GM03348 (cell line): ENCODE measurements around the gene HSF2BP.
A peak's percentile ranks its signal among the peaks of the same experiment; 100 is the strongest.
"Not testable (repeated sequence)": the region's sequence is repeated elsewhere in the genome, so short reads cannot be mapped to it uniquely, and the experiment has no call there.

Experiments
- DNase-seq: peaks from one replicate; pipeline ENCODE4 v3.0.0; 2012; ENCODE audit warnings: low spot score

The HSF2BP gene

DNA sequence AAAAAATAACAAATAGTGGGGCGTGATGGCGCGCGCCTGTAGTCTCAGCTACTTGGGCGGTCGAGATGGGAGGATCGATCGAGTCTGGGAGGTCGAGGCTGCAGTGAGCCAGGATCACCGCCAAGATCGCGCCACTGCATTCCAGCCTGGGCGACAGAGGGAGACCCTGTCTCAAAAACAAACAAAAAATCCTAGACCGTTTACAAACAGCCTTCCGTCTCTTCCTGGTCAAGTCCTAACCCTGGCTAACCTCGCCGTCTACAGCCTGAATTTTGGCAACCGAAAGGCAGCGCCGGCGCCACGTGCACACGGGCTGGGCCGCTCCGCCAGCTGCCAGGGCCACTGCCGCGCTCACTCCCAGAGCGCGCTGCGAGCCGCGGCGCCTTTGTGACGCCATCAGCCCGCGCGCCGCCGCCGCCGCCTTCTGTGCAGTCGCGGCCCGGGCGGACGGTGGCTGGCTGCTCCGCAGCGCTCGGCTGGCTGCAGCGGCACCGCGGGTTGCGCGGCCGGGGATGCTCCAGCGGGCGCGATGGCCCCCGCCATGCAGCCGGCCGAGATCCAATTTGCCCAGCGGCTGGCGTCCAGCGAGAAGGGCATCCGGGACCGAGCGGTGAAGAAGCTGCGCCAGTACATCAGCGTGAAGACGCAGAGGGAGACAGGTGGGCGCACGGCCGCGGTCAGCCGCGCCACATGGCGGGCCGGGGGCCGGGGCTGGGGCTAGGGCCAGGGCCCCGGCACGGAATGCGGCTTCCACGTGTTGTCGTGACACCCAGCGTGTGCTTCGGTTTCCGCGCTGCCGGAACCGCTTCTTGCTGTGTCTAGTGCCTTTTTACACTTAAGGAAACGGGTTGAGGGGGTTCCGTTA is at the start of gene HSF2BP, which contains the start of gene RRP1B:
Gene HSF2BP (minus strand): TSS at position 353 of the 865 bp plus-strand sequence. CDS start 1,392 bp downstream, outside the sequence.
Gene RRP1B (plus strand): TSS at position 425 of the 865 bp plus-strand sequence. CDS start 105 bp downstream, at position 530.
- peak; percentile 96 for DNase-seq

DNA sequence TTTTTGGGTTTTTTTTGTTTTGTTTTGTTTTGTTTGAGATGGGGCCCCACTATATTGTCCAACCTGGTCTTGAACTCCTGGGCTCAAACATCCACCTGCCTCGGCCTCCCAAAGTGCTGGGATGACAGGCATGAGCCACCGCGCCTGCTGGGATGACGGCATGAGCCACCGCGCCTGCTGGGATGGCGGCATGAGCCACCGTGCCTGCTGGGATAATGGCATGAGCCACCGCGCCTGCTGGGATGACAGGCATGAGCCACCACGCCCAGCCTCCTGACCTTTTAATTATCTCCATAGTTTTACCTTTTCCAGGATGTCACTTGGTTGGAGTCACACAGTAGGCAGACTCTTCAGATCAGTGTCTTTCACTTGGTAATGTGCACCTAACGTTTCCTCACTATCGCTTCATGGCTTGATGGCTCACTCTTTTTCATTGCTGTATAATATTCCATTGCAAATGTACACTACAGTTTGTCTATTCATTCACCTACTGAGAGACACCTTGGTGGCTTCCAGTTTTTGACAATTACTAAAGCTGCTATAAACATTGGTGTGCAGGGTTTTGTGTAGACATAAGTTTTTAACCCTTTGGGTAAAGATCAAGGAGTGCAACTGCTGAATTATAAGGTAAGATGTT is 49.6 kb upstream of the HSF2BP start:
- no peak for DNase-seq

DNA sequence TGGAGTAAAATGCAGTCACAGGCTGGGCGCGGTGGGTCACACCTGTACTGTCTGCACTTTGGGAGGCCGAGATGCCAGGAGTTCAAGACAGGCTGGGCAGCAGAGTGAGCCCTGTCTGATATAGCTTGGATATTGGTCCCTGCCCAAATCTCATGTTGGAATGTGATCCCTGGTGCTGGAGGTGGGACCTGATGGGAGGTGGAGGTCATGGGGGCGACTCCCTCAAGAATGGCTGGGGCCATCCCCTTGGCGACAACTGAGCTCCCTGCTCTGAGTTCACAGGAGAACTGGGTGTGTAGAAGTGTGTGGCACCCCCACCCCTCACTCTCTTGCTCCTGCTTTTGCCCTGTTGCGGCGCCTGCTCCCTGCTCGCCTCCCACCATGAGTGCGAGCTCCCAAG is 48.2 kb upstream of the HSF2BP start:
- no peak for DNase-seq

DNA sequence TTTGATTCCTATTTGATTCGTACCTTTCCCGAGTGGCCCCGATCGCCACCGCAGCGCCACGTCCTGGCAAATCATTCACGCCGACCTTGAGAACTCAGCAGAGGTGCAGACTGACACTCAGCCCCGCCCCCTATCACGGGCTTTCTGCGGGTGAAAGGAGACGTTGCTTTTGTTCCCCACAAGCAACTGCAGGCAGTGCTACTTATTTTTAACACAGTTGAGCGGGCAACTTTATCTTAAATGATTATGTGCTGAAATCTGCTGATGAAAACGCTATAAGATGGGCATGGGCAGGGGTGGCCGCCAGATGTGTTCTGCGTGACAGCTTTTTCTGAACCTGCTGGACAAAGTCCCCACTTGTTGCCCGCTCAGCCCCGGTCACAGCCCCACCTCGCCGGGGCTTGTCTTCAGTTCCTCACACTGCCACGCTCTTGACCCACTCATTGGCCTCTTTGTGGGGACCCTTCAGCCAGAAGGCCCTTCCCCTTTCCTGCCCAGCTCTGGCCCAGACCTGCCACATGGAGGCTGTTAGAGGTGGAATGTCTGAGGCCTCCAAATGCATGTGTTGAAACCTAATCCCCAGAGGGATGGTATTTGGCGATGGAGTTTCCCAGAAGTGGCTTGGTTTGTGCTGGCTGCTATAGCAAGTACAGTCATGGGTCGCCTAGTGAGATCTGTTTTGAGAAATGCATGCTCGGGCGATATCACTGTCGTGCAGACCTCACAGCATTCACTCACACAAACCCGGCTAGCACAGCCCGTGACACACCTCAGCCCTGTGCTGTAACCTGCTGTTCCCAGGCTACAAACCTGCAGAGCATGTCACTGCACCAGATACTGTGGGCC is 44.0 kb upstream of the HSF2BP start:
- peak; percentile 72 for DNase-seq

DNA sequence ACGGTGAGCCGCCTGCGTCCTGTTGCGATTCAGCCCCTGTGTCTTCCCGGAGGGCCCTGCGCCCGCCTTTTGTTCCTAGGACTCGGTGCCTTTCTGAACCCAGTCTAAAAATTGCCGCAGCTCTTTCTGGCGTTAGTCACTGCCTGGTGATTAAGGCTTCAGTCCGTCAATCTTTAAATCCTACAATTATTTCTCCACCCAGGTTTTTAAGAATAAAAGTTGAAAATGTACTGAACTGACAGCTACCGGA is 43.4 kb upstream of the HSF2BP start:
- peak; percentile 53 for DNase-seq

DNA sequence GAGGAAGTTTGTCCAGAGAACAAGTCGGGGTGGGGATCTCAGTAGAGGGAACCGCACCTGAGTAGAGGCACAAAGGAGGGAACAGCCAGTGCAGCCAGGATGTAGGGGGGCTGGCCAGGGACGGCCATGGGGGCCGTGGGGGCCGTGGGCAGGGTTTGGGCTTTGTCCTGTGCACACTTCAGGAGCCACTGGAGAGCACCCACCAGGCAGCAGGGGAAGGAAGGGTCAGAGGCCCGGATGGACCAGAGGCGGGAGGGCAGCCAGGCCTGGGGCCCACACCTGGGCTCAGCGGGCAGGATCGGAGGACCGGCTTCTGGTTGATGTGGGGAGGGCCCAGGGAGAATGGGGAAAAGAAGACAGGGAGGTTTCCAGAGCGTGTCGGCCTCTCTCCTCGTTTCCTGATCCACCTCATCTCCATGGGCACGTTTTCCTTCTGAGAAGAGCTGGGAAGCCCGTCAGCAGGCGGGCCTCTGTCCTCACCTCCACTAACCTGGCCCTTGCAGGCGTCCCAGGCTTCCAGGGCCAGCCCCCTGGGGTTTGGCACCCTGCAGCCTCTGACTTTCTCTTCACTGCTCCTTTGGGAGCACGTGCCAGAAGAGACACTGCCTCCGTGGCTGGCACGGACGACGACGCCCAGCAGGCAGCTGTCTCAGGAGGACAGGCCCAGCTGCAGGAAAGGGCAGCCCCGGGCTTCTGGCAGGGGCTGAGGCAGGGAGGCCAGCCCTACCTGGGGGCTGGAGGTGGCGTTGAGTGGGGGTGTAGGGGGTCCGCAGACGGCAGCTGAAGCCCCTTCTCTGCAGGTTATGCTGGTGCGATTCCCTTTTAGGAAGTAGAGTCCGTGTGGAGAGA is 42.9 kb upstream of the HSF2BP start:
- DNase-seq: no peak

DNA sequence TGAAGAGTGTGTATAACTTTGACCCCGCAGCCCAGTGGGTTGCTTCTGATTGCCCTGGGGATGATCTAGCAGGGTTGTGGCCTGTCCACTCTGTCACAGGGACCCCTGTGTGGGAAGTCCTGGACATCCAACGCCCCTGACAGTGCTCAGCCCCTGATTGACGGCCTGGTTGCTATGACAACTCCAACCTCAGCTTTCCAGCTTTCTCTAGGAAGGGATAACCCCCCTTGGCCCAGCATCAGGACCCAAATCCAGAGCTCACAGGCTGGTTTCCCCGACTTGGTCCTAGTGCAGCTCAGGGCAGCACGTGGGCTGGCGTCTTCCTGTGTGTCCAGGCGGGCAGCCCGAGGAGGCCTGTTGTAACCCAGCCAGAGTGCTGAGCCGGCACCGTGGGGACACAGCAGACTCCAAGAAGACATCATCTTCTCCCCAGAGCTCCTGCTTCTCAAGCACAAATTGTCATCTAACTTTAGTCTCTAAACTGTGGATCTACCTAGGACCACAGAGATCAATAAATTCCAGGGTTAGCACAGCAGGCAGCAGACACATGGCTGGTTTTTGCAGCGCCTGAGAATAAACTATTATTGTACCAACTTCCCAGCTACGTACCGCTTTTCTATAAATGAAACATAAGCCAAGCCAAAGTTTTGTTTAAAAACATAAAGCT is 40.8 kb upstream of the HSF2BP start:
- no peak for DNase-seq

DNA sequence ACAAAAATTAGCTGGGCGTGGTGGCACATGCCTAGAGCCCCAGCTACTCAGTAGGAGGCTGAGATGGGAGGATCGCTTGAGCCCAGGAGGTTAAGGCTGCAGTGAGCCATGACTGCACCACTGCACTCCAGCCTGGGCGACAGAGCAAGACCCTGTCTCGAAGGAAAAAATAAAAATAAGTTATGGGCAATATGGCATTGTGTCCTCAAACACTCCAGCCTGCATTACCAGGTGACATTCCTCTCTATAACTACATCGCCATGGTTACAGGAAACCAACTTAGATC is 40.1 kb upstream of the HSF2BP start:
- DNase-seq: not testable (repeated sequence)

DNA sequence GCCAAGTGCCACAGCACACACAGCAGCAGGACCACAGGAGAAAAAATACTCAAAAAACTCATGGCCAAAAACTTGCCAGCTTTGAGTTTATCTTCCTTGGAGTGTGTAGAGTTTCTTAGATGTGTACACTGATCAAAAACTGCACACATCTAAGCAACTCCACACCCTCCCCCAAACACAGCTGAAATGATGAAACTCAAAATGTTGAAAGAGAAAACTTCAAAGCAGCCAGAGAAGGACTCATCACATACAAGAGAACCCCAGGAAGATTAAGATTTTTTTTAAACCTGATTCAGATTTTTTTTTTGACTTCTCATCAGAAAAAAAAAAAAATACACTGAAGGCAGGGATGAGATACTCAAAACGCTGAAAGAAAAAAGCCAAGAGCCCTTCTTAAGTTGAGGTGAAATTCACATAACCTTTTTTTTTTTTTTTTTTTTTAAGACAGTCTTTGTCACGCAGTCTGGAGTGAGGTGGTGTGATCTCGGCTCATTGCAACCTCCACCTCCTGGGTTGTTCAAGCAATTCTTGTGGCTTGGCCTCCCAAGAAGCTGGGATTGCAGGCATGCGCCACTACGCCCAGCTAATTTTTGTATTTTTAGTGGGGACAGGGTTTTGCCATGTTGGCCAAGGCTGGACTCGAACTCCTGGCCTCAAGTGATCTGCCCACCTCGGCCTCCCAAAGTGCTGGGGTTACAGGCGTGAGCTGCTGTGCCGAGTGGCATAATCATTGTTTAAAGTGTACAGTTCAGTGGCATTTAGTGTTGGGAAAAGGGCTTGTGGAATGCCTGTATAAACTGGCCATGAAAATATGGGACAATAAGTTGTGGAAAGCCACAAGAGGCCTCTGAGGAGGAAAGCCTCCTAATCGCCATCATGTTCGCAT is 38.7 kb upstream of the HSF2BP start:
- no peak for DNase-seq

DNA sequence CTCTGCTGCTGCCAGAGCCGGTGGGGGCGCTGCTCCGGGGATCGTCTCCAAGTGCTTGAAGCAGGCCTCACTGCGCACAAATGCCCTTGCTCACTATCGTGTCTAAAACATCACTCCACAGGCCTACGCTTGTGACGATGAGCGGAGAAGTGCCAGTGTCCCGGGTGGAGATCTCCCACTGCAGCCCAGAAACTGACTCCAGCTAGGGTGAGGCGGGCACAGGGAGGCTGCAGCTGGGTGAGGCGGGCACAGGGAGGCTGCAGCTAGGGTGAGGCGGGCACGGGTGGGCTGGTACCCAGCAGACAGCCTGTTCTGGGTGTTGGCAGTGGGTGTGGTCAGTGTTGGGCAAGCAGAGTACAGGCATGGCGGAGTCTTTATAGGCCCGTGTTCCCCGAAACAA is 36.9 kb upstream of the HSF2BP start:
- DNase-seq: no peak

DNA sequence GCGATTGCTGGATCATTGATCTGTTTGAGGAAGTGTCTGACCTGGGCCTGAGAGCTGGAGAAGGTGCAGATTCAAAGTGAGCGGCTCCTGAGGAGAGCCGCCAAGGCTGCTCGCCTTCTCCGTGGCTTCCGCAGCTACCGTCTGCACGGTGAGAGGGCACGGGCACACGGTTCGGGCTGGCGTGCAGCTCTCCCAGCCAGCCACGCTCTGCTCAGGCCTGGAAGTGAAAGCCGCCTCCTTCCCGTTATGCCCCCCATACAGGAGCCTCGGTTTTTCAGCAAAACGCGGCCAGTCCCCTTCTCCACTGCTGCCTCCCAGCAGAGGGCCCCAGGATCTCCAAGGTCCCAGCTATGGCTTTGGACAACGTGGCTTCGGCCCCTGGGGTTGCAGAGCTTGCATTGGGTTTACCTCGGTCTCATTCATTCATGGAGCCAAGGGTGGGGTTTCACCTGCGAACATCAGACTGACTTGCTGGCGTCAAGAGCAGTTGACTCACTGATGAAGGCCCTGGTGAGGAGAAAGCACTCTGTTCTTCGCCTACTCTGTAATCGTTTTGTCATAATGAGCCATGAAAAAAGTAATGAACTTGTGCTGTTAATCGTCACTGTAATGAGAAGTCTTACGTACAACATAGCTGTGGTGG is 35.3 kb upstream of the HSF2BP start:
- DNase-seq: no peak

DNA sequence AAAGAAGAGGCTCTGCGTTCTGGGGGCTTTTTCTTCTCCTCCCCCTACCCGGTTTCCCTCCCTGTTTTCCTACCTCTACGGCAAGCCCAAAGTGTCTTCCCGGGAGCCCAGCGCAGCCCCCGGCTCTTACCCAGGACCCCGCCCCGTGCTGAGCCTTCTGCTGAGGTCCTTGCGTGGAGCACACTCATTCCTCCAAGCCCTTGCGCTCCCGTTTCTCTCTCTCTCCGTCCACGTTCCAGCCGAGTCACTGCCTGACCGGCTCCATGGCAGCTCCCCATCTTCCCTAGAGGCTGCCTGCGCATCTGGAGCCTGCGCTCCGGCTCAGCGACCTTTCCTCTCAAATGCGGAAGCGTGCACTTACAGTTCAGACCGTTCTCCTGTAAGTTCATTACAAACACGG is 34.7 kb upstream of the HSF2BP start:
- no peak for DNase-seq

DNA sequence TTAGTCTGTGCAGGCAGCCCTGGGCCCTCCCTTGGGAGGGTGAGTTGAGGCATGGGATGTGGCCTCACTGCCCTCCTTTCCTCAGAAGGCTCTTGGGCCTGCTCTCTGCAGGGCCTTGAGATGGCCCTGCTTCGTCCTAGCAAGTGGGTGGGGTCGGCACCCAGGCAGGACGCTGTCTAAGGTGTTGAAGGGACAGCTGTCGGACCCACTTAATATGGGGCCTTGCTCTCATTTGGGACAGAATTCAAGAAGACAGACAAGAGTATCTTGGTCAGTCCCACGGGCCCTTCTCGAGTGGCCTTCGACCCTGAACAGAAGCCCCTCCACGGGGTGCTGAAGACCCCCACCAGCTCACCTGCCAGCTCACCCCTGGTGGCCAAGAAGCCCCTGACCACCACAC is 33.7 kb upstream of the HSF2BP start:
- no peak for DNase-seq

DNA sequence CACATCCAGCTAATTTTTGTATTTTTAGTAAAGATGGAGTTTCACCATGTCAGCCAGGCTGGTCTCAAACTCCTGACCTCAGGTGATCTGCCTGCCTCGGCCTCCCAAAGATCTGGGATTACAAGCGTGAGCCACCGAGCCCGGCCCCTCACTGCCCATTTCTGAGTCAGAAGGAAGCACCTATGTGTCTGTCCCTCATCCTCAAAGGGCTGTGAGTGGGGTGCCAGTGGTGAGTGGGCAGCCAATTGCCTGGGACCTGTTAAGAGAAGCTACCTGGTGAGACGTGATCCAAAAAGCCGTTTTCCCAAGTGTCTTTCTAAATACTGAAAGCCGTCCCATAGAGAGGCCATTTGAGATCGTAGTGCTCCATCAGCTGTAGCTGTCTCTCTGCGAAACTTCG is 32.5 kb upstream of the HSF2BP start:
- no peak for DNase-seq

DNA sequence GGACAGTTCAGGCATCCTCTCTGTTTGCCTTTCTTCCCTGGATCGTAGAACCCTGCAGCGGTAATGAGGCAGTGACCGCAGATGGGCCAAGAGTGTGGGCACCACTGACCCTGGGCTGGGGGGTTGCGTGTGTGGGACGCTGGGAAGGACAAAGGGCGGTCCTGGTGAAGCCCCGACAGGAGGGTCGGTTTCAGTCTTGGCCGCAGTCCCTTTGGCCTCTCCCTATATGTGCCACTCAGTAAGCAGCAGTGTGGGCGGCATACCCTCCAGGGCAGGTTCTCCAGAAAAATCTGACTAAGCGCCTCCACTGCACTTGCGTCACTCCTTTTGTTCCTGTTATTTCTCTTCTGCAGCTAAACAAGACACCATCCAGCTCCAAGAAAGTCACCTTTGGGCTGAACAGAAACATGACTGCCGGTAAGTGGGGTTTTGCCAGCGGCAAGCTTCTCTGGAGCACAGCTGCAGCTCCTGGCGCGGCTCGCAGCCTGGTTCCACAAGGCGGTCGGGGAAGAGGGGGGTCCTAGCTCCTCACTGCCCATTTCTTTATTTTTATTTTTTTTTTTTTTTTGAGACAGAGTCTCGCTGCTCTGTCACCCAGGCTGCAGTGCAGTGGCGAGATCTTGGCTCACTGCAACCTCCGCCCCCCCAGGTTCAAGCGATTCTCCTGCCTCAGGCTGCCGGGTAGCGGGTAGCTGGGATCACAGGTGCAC is 32.0 kb upstream of the HSF2BP start:
- DNase-seq: no peak

DNA sequence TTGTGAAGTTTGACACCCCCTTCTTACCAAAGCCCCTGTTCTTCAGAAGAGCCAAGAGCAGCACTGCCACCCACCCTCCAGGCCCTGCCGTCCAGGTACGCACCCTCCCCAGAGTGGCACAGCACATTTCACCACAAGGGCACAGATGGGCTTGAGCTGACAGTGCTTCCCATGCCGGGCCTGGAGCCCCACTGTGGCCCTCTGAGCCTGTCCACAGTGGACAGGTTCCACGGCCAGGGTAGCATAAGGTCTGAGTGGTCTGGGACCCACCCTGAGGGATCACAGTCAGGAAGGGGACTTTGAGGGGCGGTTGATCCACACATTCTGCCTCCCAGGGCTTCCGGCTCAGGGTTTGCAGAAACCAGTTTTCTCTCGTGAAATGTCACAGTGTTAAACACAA is 31.1 kb upstream of the HSF2BP start:
- DNase-seq: no peak

DNA sequence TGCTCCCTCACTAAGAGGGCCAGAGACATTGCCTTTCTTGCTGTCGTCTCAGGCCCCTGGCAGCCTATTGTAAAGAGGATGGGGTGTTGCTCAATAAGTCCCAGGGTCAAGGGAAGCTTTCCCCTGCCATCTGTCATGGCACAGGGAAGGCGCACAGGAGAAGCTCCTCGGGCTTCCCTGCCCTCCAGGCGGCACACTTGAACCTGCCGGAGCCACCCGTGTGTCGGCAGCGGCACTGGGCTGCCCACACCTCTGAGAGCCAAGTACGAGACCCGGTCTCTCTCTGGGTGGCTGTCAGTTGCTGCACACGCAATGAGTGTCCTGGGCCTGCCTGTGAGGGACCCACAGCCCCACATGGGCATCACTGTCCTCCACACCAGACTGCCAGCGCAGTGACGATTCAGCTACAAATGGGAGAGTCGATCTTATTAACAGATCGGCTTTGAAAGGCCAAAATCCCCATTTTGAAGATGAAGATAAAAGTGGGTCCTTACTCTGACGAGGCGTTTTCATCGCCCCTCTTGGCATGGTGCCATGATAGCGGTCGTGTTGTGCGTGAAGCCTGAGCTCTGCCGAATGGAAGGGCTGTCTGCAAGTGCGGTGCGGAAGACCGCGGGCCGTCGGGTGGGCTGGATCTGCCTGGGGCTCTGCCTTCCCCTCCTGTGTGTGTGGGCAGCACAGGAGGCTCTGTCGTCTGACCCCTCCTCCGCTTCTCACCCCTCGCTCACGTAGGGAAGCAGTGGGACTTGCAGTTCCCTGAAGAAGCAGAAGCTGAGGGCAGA is 30.5 kb upstream of the HSF2BP start:
- no peak for DNase-seq

DNA sequence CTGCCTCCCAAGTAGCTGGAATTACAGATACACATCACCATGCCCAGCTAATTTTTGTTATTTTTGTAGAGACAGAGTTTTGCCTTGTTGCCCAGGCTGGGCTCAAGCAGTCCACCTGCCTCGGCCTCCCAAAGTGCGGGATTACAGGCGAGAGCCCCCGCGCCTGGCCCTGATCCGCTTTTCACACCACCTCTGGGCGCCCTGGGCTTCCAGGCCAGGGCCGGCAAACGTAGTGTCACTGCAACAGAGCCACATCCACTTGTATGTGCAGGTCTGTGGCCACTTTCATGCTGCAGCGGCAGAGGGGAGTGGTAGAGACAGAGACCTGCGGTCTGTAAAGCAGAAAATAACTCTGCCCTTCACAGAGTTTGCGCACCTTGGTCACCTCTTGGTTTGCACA is 29.6 kb upstream of the HSF2BP start:
- no peak for DNase-seq
